Ectodermal cell (in vitro differentiated cells): ENCODE measurements around the gene GZMM.

Experiments used
- H3K27ac ChIP-seq: 2 replicates; pipeline ENCODE4 v1.7.0; 2013; ENCODE audit warnings: mild to moderate bottlenecking, low read depth, low read length; ENCODE audit not compliant: insufficient read depth, poor library complexity, severe bottlenecking
- H3K27me3 ChIP-seq: 2 replicates; pipeline ENCODE4 v1.7.0; 2013; ENCODE audit warnings: mild to moderate bottlenecking, low read length; ENCODE audit not compliant: insufficient read depth, control insufficient read depth, poor library complexity, severe bottlenecking
- H3K36me3 ChIP-seq: one replicate; pipeline ENCODE4 v1.7.0; 2013; ENCODE audit warnings: low read length; ENCODE audit not compliant: control insufficient read depth, insufficient read depth
- H3K4me1 ChIP-seq: one replicate; pipeline ENCODE4 v1.7.0; 2013; ENCODE audit warnings: low read length; ENCODE audit not compliant: control insufficient read depth, insufficient read depth
- H3K4me3 ChIP-seq: 2 replicates; pipeline ENCODE4 v1.7.0; 2013; ENCODE audit warnings: low read depth, low read length, control low read depth; ENCODE audit not compliant: insufficient read depth
- H3K9me3 ChIP-seq: 2 replicates; pipeline ENCODE4 v1.7.0; 2013; ENCODE audit warnings: mild to moderate bottlenecking, low read length, moderate library complexity; ENCODE audit not compliant: control insufficient read depth
- WGBS, 2 experiments: methylation state at CpG; one replicate each; pipeline ENCODE4 v1.1.7; 2013; ENCODE audit warnings: missing lambda C conversion rate in 2 of 2; 5-methylcytosine and 5-hydroxymethylcytosine counted together

The GZMM gene

DNA sequence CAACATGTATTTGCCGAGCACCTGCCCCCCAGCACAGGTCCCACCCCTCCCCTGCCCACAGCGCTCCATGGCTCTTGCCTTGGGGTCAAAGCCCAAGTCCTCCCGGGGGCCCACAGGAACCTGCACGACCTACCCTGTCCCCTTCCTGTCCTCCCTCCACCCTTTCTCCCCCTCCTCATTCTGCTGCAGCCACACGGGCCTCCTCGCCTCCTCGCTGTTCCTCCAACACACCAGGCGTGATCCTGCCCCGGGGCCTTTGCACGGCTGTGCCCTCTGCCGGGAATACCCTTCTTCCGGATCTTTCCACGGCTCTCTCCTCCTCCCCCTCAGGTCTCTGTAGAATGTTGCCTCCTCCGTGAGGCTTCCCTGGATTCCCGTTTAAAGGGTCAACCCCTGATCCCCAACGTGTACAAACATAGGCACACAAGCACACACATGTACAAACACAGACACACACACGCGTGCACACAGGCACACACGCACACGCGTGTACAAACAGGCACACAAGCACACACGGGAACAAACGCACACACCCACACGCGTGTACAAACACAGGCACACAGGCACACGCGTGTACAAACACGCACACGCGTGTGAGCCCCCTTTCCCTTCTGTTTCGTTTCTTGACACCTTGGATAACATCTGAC, 44.8 kb upstream of the GZMM start:
- no peaks in the 10 kb centered on the region for H3K36me3 ChIP-seq
- no peaks in the 10 kb centered on the region for H3K9me3 ChIP-seq
- no peak overlapping the region for H3K27ac ChIP-seq
- H3K4me3 ChIP-seq: no peak overlapping the region
- peaks cover 53% of the 10 kb centered on the region for H3K27me3 ChIP-seq
- 89% methylated on average over 31 of the region's 31 CpGs for WGBS, 2 experiments
- peaks cover 6% of the 10 kb centered on the region for H3K4me1 ChIP-seq

DNA sequence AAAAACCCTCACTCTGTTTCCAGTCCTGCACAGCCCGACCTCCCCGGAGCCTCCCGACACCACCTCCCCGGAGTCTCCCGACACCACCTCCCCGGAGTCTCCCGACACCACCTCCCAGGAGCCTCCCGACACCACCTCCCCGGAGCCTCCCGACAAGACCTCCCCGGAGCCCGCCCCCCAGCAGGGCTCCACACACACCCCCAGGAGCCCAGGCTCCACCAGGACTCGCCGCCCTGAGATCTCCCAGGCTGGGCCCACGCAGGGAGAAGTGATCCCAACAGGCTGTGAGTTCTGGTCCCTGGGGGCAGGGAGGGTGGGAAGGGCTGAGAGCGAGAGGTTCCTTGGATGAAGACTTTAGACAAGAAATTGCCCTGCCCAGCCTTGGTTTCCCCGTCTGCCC, 42.2 kb upstream of the GZMM start:
- H3K4me1 ChIP-seq: peaks cover 6% of the 10 kb centered on the region
- H3K4me3 ChIP-seq: no peak overlapping the region
- no peaks in the 10 kb centered on the region for H3K36me3 ChIP-seq
- H3K27ac ChIP-seq: no peak overlapping the region
- WGBS, 2 experiments: 89 to 91% methylated on average over 17 of the region's 17 CpGs
- no peaks in the 10 kb centered on the region for H3K9me3 ChIP-seq
- peaks cover 40% of the 10 kb centered on the region for H3K27me3 ChIP-seq

DNA sequence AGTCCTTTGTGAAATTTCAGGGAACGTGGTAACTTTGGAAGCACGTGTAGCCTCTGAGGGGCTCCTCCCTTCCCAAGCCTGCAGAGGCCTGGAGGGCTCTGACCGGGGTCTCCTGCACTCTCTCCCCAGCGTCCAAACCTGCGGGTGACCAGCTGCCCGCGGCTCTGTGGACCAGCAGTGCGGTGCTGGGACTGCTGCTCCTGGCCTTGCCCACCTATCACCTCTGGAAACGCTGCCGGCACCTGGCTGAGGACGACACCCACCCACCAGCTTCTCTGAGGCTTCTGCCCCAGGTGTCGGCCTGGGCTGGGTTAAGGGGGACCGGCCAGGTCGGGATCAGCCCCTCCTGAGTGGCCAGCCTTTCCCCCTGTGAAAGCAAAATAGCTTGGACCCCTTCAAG, 39.2 kb upstream of the GZMM start:
- no peaks in the 10 kb centered on the region for H3K36me3 ChIP-seq
- 88 to 90% methylated on average over 14 of the region's 14 CpGs for WGBS, 2 experiments

DNA sequence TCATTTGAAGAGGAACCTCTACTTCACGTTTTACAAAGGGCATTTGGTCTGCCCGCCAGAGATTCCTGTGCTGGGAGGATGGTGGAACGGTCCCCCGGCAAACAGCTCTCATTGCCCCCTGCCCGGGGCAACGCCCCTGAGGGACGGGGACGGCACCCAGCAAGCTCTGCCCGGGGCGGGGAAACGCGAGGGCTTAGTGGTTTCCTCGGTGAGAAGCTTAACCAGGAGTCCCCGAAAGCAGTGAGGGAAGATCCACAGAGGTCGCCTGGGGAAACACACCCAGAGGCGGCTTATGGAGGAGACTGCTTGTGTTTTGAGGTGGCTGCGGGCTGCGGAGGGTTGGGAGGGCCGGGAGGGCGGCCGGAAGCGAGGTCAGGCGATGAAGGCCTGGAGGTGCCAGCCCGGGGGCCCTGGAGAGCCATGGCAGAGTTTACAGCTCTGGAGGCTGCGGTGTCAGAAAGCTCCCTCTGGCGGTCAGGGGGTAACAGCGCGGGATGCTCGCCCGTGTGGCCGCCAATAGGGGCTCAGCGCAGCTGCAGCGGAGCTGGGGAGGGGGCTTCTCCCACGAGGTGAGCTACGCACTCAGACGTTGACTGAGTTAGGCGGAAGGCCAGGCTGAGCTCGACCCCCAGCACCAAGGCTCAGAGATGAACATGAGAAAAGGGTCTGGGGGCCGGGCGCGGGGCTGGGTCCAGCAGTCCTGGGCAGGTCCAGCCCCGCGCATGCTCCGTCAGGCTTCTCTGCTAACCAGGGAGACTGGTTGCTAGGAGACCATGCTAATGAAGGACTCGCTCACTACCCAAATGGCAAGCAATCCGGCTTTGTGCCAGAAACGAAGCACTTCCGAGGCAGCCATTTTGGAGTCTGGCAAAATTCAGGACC, 37.2 kb upstream of the GZMM start:
- H3K27ac ChIP-seq: peak overlapping the region; percentile 99
- no peaks in the 10 kb centered on the region for H3K27me3 ChIP-seq
- H3K4me1 ChIP-seq: peaks cover 15% of the 10 kb centered on the region
- peak overlapping the region; percentile 99 for H3K4me3 ChIP-seq
- 9% methylated on average over 48 of the region's 48 CpGs for WGBS, 2 experiments
- no peaks in the 10 kb centered on the region for H3K9me3 ChIP-seq
- no peaks in the 10 kb centered on the region for H3K36me3 ChIP-seq

More for the DNA sequence above, 39.2 kb upstream of the GZMM start:
- H3K27ac ChIP-seq: no peak overlapping the region
- H3K9me3 ChIP-seq: no peaks in the 10 kb centered on the region
- H3K4me1 ChIP-seq: peaks cover 5% of the 10 kb centered on the region
- H3K4me3 ChIP-seq: no peak overlapping the region
- H3K27me3 ChIP-seq: peaks cover 10% of the 10 kb centered on the region

DNA sequence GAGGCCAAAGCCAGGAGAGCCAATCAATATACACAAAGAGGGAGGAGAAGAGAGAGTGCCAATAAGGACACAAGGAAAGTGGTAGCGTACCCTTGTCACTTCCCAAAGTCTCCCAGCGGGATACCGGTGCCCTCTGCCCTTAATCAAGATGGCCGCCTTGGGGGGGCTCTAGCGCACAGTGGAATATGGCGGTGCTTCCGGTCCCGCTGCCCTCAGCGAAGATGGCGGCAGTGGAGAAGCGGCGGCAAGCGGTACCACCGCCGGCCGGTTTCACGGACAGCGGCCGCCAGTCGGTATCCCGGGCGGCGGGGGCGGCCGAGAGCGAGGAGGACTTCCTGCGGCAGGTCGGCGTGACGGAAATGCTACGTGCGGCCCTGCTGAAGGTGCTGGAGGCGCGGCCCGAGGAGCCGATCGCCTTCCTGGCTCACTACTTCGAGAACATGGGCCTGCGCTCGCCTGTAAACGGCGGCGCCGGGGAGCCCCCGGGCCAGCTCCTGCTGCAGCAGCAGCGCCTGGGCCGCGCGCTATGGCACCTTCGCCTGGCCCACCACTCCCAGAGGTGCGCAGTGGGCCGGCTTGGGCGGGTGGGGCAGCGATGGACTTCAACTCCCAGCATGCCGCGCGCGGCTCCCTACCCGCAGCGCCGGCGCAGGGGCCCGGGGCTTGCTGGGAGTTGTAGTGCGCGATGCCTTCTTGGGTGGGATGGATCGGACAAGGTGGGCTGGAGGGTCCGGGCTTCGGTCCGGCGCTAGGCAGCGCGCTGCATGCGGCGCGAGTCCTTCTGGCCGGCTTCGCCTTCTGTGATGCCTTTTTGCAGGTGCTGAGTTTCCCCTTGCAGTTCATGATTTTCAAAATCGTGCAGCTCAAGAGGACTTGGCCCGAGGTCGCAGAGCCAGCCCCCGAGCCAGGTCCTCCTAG, 36.3 kb upstream of the GZMM start, which contains the start of gene TPGS1:
TPGS1 (plus strand) TSS at position 212 of the 918 bp plus-strand sequence; CDS start at position 222, 10 bp downstream.
- Histone ChIP-seq H3K4me3 (peak within 1 kb of the TSS; percentile 99), H3K36me3 (no peaks in the 10 kb centered on the region), H3K4me1 (peaks cover 17% of the 10 kb centered on the region), H3K27ac (peak within 1 kb of the TSS; percentile 99), H3K9me3 (no peaks in the 10 kb centered on the region), H3K27me3 (no peaks in the 10 kb centered on the region)
- WGBS, 2 experiments: 2% methylated on average over 81 of the region's 81 CpGs

DNA sequence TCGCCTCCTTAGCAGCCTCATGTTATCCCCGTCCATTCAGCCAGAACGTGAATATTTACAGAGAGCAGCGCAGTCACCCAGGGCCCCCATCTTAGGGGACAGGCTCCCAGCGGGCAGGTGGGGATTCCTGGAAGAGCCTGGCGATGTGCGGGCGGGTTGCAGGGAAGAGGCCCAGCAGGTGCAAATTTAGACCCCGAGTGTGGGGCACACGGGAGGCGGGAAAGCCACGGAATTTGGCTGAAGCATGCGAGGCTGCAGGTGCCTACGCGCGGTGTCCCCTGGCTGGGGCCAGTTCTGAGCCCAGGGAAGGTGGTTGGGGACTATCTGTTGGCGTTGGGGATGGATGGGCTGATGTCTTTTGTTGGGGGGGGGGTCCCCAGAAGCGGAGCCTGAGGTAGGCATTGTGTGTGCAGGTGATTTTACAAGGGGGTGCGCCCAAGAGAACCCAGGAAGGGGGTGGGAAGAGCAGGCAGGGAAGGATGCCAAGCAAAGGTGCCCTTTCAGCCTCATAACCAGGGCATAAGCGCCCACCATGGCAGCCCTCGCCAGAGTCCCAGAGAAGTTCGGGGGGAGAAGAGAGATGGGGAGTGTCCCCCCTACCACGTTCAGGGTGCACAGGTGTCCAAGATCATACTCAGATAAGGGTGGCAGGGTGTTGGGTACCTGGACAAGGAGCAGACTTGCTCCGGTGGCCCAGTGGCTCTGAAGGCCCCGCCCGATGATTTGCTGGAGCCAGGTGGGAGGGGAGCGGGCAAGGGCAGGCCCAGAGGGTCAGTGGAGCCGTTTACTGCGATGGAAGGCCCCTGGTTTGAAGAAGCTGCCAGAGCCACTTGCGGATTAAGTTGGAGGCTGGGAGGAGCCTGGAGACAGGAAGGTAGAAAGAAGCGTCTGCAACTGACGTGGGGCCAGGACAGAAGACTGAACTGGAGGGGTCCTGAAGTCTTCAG, 35.4 kb upstream of the GZMM start:
- Histone ChIP-seq H3K4me3 (peak overlapping the region; percentile 99), H3K27me3 (no peaks in the 10 kb centered on the region), H3K27ac (no peak overlapping the region), H3K4me1 (peaks cover 17% of the 10 kb centered on the region), H3K36me3 (no peaks in the 10 kb centered on the region), H3K9me3 (no peaks in the 10 kb centered on the region)
- WGBS, 2 experiments: 70% methylated on average over 32 of the region's 32 CpGs

DNA sequence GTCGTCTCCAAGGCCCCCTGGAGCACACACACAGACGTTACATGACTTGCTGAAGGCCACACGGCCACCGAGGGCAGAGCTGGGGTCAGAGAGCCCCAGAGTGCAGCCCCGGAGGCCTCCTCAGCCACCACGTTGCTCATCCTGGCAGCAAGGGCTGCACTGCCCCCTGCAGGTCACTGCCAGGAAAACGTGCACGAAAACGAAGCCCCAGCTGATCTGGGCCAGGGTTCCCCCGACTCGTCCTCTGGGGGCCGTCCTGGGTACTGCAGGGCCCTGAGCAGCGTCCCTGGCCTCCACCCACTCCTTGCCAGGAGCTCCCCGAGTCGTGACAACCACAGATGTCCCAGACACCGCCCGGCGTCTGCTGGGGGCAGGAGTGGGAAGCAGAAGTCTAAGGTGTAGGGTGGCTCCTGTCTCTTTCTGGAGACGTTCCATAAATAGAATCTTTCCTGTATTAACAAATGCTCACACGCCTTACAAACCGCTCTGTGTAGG, 33.2 kb upstream of the GZMM start:
- no peaks in the 10 kb centered on the region for H3K9me3 ChIP-seq
- no peak overlapping the region for H3K4me3 ChIP-seq
- peak overlapping the region; percentile 30 for H3K27ac ChIP-seq
- 10 to 11% methylated on average over 21 of the region's 21 CpGs for WGBS, 2 experiments
- H3K36me3 ChIP-seq: no peaks in the 10 kb centered on the region
- H3K27me3 ChIP-seq: no peaks in the 10 kb centered on the region
- peaks cover 17% of the 10 kb centered on the region for H3K4me1 ChIP-seq

DNA sequence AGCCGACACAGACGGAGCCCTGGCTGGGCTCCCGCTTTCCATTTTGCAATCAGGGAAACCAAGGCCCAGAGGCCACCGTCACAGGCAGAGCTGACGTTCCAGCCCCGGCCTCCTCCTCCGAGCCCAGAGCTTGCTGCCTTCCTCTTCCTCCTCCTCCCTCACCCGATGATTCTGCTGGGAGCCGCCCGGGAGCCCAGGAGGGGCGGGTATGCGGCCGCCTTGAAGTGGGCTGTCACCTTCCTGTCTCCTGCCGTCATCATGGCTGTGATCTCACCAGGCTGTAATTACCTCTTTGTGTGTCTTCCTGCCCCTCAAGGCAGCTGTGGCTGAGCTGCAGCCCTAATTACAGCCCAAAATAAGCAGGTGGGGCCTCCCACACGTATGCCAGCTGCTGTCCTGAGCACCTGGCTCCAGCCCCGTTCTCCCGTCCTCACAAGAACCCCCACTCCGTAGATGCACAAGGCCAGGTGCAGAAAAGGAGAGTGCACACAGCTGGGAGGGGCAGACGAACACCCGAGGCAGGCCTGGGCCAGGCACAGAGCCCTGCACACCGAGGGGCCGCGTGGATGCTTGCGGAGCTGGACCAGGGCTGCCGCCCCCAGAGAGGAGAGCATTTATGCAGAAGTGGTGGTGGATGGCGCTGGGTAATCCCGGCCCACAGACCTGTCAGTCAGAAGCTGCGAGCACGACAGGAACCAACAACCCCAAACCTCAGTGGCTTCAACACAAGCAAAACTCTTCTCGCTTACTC, 32.6 kb upstream of the GZMM start:
- no peak overlapping the region for H3K4me3 ChIP-seq
- WGBS, 2 experiments: 14% methylated on average over 30 of the region's 30 CpGs

More for the DNA sequence above, 32.6 kb upstream of the GZMM start:
- H3K36me3 ChIP-seq: no peaks in the 10 kb centered on the region
- H3K27ac ChIP-seq: peak overlapping the region; percentile 73
- no peaks in the 10 kb centered on the region for H3K9me3 ChIP-seq
- peaks cover 17% of the 10 kb centered on the region for H3K4me1 ChIP-seq
- no peaks in the 10 kb centered on the region for H3K27me3 ChIP-seq
